B cell (primary cell): Measurements from ENCODE around the gene POLD2.

Source experiments
- CTCF ChIP-seq: fragments of 200-600 bp; IDR thresholded peaks from one replicate; pipeline ENCODE4 v1.8.0; 2022; ENCODE audit warnings: antibody characterized with exemption, mild to moderate bottlenecking
- EZH2 ChIP-seq: IDR thresholded peaks from 2 replicates; pipeline ENCODE4 v1.6.1; 2012; ENCODE audit warnings: borderline replicate concordance, low read depth, mild to moderate bottlenecking, moderate library complexity, low read length; ENCODE audit not compliant: insufficient read depth, poor library complexity, severe bottlenecking

GRCh38 chr7:44111761-44112160, 11.6 kb downstream of the POLD2 start:
- no peak for TF ChIP-seq CTCF
- no peak for TF ChIP-seq EZH2
